Calu3 (cell line): ENCODE results near the gene TLR8. TPM values are rescaled to one million over a fixed set of nuclear protein-coding genes. Genes with fewer than 3 reads are reported as not detected.

Experiments used
- BruUV-seq: library from RNA; stranded (reverse); fragments of 400-500 nt; replicated peaks from 2 replicates; lab custom pipeline; 2021; lab: Mats Ljungman, UMichigan
- CTCF ChIA-PET: fragments of 300-600 bp; sonication (Branson Sonifier 250); formaldehyde crosslinking; loops from one replicate; lab custom pipeline; 2022; ENCODE audit warnings: antibody characterized with exemption; lab: Charles Lee
- DNase-seq: peaks from one replicate; pipeline ENCODE4 v3.0.0; 2022
- H3K27ac Mint-ChIP-seq: one replicate; pipeline ENCODE4 v1.8.0; 2022; ENCODE audit warnings: mixed read lengths; ENCODE audit not compliant: unreplicated experiment
- H3K27me3 Mint-ChIP-seq: one replicate; pipeline ENCODE4 v1.8.0; 2022; ENCODE audit warnings: mixed read lengths; ENCODE audit not compliant: unreplicated experiment
- H3K36me3 Mint-ChIP-seq: one replicate; pipeline ENCODE4 v1.8.0; 2022; ENCODE audit warnings: mild to moderate bottlenecking, moderate library complexity, mixed read lengths; ENCODE audit not compliant: insufficient read depth, unreplicated experiment
- H3K4me1 Mint-ChIP-seq: one replicate; pipeline ENCODE4 v1.8.0; 2022; ENCODE audit warnings: mild to moderate bottlenecking, low read depth, mixed read lengths; ENCODE audit not compliant: unreplicated experiment
- H3K4me3 Mint-ChIP-seq: one replicate; pipeline ENCODE4 v1.8.0; 2022; ENCODE audit warnings: mild to moderate bottlenecking, low read depth, moderate library complexity, mixed read lengths; ENCODE audit not compliant: unreplicated experiment
- H3K9me3 Mint-ChIP-seq: one replicate; pipeline ENCODE4 v1.8.0; 2022; ENCODE audit warnings: low read depth, mixed read lengths; ENCODE audit not compliant: unreplicated experiment
- intact Hi-C: fragments of 100-400 bp; cut with micrococcal nuclease; formaldehyde crosslinking; loops from one replicate; pipeline ENCODE4 v1.10.0; 2022; ENCODE audit not compliant: unreplicated experiment
- total RNA-seq: library from RNA; stranded (reverse); gene quantifications from 2 replicates; pipeline ENCODE4 v1.2.3, GENCODE V29; 2022
- TF ChIP-seq, protein P1 (sequence below): fragments of 200-600 bp; IDR thresholded peaks from one replicate; pipeline ENCODE4 v1.8.0; 2022; ENCODE audit warnings: antibody characterized with exemption; ENCODE audit not compliant: unreplicated experiment

Gene TLR8
- total RNA-seq, 1 experiment from 2014 or later: not detected

DNA sequence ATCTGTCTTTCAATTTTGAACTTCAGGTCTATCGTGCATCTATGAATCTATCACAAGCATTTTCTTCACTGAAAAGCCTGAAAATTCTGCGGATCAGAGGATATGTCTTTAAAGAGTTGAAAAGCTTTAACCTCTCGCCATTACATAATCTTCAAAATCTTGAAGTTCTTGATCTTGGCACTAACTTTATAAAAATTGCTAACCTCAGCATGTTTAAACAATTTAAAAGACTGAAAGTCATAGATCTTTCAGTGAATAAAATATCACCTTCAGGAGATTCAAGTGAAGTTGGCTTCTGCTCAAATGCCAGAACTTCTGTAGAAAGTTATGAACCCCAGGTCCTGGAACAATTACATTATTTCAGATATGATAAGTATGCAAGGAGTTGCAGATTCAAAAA, 19.9 kb upstream of the TLR8 start:
- Mint-ChIP-seq H3K4me1 (no peaks in the 10 kb centered on the region), H3K36me3 (no peaks in the 10 kb centered on the region), H3K27ac (no peak overlapping the region), H3K4me3 (no peak overlapping the region), H3K27me3 (peaks cover 50% of the 10 kb centered on the region), H3K9me3 (no peaks in the 10 kb centered on the region)
- BruUV-seq: no TSS peak
- TF ChIP-seq, protein P1, sequence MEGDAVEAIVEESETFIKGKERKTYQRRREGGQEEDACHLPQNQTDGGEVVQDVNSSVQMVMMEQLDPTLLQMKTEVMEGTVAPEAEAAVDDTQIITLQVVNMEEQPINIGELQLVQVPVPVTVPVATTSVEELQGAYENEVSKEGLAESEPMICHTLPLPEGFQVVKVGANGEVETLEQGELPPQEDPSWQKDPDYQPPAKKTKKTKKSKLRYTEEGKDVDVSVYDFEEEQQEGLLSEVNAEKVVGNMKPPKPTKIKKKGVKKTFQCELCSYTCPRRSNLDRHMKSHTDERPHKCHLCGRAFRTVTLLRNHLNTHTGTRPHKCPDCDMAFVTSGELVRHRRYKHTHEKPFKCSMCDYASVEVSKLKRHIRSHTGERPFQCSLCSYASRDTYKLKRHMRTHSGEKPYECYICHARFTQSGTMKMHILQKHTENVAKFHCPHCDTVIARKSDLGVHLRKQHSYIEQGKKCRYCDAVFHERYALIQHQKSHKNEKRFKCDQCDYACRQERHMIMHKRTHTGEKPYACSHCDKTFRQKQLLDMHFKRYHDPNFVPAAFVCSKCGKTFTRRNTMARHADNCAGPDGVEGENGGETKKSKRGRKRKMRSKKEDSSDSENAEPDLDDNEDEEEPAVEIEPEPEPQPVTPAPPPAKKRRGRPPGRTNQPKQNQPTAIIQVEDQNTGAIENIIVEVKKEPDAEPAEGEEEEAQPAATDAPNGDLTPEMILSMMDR: no peak
- CTCF ChIA-PET: no interaction called here
- intact Hi-C loops: no loop called here
- no peak for DNase-seq

- TF ChIP-seq, protein P1: no peak
- peaks cover 44% of the 10 kb centered on the region for H3K27me3 Mint-ChIP-seq
- BruUV-seq: no TSS peak
These were observed 19.3 kb upstream of the TLR8 start for GRCh38 chrX:12887141-12887540.

DNA sequence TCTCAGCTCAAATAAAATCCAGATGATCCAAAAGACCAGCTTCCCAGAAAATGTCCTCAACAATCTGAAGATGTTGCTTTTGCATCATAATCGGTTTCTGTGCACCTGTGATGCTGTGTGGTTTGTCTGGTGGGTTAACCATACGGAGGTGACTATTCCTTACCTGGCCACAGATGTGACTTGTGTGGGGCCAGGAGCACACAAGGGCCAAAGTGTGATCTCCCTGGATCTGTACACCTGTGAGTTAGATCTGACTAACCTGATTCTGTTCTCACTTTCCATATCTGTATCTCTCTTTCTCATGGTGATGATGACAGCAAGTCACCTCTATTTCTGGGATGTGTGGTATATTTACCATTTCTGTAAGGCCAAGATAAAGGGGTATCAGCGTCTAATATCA, 18.7 kb upstream of the TLR8 start:
- intact Hi-C loops: no loop called here
- CTCF ChIA-PET: no interaction called here
- BruUV-seq: no TSS peak

More at GRCh38 chrX:12887141-12887540, 19.3 kb upstream of the TLR8 start:
- CTCF ChIA-PET: no interaction called here
- H3K36me3 Mint-ChIP-seq: no peaks in the 10 kb centered on the region
- no peak overlapping the region for H3K4me3 Mint-ChIP-seq
- no peaks in the 10 kb centered on the region for H3K9me3 Mint-ChIP-seq
- intact Hi-C loops: no loop called here
- no peak for DNase-seq
- H3K4me1 Mint-ChIP-seq: no peaks in the 10 kb centered on the region
- no peak overlapping the region for H3K27ac Mint-ChIP-seq

DNA sequence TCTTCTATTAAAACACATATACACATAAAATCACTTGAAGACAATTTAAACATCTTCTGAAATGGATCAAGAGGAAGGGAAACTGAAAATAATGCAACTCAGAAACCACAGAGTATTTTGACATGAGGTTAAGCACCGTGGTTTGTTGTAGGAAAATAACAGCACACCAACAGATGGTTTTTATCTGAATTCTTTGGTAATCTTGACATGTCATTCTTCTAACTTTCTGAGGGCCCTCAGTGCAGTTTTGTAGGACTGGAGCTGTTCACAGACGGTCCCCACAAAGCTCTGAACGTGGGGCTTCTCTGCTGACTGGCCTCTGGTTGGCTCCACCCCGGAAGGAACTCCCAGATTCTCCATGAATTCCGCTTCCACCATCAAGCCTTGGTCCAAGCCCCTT, 16.0 kb upstream of the TLR8 start:
- no peak overlapping the region for H3K4me3 Mint-ChIP-seq
- DNase-seq: no peak
- H3K36me3 Mint-ChIP-seq: no peaks in the 10 kb centered on the region
- CTCF ChIA-PET: no interaction called here
- TF ChIP-seq, protein P1: no peak
- intact Hi-C loops: loop anchor here (5.0 kb wide), 1 partner anchor 63 kb away; no protein-coding TSS in a partner anchor
- H3K4me1 Mint-ChIP-seq: no peaks in the 10 kb centered on the region
- H3K9me3 Mint-ChIP-seq: no peaks in the 10 kb centered on the region
- no TSS peak for BruUV-seq
- H3K27me3 Mint-ChIP-seq: peaks cover 13% of the 10 kb centered on the region
- no peak overlapping the region for H3K27ac Mint-ChIP-seq

More for the DNA sequence above, 18.7 kb upstream of the TLR8 start:
- TF ChIP-seq, protein P1: no peak
- H3K4me3 Mint-ChIP-seq: no peak overlapping the region
- no peak for DNase-seq
- H3K27me3 Mint-ChIP-seq: peaks cover 37% of the 10 kb centered on the region
- H3K36me3 Mint-ChIP-seq: no peaks in the 10 kb centered on the region
- H3K27ac Mint-ChIP-seq: no peak overlapping the region
- H3K9me3 Mint-ChIP-seq: no peaks in the 10 kb centered on the region
- no peaks in the 10 kb centered on the region for H3K4me1 Mint-ChIP-seq
